ENCODE results near the gene PXYLP1.

The PXYLP1 gene

DNA sequence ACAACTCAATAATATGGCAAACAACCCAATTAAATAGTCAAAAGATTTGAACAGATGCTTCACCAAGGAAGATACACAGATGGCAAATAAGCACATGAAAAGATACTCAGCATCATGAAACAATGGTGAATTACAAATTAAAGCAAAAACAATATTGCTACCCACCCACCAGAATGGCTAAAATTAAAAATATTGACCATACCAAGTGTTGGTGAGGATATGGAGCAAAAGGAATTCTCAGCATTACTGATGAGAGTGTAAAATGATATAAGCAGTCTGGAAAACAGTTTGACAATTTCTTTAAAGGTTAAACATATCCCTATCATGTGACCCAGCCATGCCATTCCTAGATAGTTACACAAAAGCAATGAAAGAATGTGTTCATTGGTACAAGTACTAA, 5.7 kb upstream of the PXYLP1 start:
- in situ Hi-C loops (cut with HindIII; ENCODE audit: low pct_ligation_motif_present, low pct_unique_long_range_greater_than_20kb, low sequenced_read_pairs), result no loop called here
- no peak for DNase-seq

GRCh38 chr3:141227216-141227615, 4.4 kb upstream of the PXYLP1 start:
- in situ Hi-C loops (cut with HindIII; ENCODE audit: low pct_ligation_motif_present, low pct_unique_long_range_greater_than_20kb, low sequenced_read_pairs), result no loop called here
- no peak for DNase-seq

- in situ Hi-C loops (cut with HindIII; ENCODE audit: low pct_ligation_motif_present, low pct_unique_long_range_greater_than_20kb, low sequenced_read_pairs), result no loop called here
Measured at GRCh38 chr3:141227752-141228151, 3.9 kb upstream of the PXYLP1 start.

GRCh38 chr3:141228395-141228794, 3.2 kb upstream of the PXYLP1 start:
- no peak for DNase-seq
- in situ Hi-C loops (cut with HindIII; ENCODE audit: low pct_ligation_motif_present, low pct_unique_long_range_greater_than_20kb, low sequenced_read_pairs), result no loop called here

More at GRCh38 chr3:141227752-141228151, 3.9 kb upstream of the PXYLP1 start:
- no peak for DNase-seq

- in situ Hi-C loops (cut with HindIII; ENCODE audit: low pct_ligation_motif_present, low pct_unique_long_range_greater_than_20kb, low sequenced_read_pairs), result no loop called here
- no peak for DNase-seq
Measured at GRCh38 chr3:141229132-141229531, 2.5 kb upstream of the PXYLP1 start.

DNA sequence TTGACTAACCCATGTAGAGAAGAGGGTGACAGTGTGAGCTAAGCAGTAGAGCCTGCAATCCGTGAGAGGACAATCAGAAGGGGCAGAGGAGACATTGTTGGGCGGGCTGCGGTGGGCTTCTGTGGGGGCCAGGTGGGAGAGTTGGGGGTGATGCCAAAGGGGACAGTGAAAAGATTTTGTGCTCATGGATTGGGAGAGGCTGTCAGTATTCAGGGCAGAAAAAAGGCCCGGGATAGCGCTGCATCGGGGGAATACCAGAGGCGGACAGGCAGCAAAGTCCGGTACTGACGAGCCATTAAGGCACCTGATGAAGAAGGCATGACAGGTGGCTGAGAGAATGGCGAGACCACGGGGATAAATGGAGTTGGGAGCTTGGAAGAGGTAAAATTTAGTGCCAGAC, 1.3 kb upstream of the PXYLP1 start:
- in situ Hi-C loops (cut with HindIII; ENCODE audit: low pct_ligation_motif_present, low pct_unique_long_range_greater_than_20kb, low sequenced_read_pairs), result no loop called here
- DNase-seq, result no peak

- DNase-seq, result no peak
- in situ Hi-C loops (cut with HindIII; ENCODE audit: low pct_ligation_motif_present, low pct_unique_long_range_greater_than_20kb, low sequenced_read_pairs), result no loop called here
Measured at GRCh38 chr3:141231952-141232823, 563 bp downstream of the PXYLP1 start.

DNA sequence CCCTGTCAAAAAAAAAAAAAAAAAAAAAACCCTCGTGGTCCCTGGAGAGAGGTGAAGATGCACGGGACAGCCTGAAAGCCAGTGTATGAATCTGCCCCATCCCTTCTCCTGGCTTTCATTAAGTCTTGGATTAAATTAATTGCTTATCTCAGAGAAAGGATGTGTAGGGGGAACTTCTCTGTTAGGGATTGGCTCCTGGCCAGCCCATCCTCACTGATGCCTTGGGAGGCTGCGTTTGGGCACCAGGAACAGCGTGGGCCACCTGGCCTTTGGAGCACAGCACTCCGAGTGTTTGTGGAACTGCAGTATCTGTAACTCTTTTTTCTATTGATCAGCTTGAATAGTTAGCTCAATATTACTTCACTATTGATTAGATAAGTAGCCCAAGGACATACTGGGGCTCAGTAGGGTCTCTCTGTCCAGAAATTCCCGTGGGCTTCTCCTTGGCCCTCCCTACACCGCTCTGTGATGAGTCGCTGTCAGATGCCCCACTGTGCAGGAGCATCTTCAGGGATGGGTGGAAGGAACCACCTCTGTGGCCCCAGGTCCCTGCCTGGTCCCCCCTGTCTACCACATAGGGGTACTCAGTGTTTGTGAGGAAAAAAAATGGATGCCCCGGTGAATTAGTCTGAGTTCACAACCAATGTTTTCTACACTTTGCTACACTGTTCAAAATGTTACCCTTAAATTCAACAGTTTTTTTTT, 2.0 kb downstream of the PXYLP1 start:
- DNase-seq, result no peak
- in situ Hi-C loops (cut with HindIII; ENCODE audit: low pct_ligation_motif_present, low pct_unique_long_range_greater_than_20kb, low sequenced_read_pairs), result no loop called here

GRCh38 chr3:141234283-141234682, 2.7 kb downstream of the PXYLP1 start:
- in situ Hi-C loops (cut with HindIII; ENCODE audit: low pct_ligation_motif_present, low pct_unique_long_range_greater_than_20kb, low sequenced_read_pairs), result no loop called here
- DNase-seq, result no peak

GRCh38 chr3:141235661-141236171, 4.1 kb downstream of the PXYLP1 start:
- in situ Hi-C loops (cut with HindIII; ENCODE audit: low pct_ligation_motif_present, low pct_unique_long_range_greater_than_20kb, low sequenced_read_pairs), result no loop called here
- peak; percentile 39 for DNase-seq

- in situ Hi-C loops (cut with HindIII; ENCODE audit: low pct_ligation_motif_present, low pct_unique_long_range_greater_than_20kb, low sequenced_read_pairs), result no loop called here
- no peak for DNase-seq
Measured at GRCh38 chr3:141236361-141236760, 4.7 kb downstream of the PXYLP1 start.

GRCh38 chr3:141237701-141238521, 6.3 kb downstream of the PXYLP1 start:
- in situ Hi-C loops (cut with HindIII; ENCODE audit: low pct_ligation_motif_present, low pct_unique_long_range_greater_than_20kb, low sequenced_read_pairs), result no loop called here
- DNase-seq, result no peak

GRCh38 chr3:141239511-141240281, 8.1 kb downstream of the PXYLP1 start:
- DNase-seq, result no peak
- in situ Hi-C loops (cut with HindIII; ENCODE audit: low pct_ligation_motif_present, low pct_unique_long_range_greater_than_20kb, low sequenced_read_pairs), result no loop called here

DNA sequence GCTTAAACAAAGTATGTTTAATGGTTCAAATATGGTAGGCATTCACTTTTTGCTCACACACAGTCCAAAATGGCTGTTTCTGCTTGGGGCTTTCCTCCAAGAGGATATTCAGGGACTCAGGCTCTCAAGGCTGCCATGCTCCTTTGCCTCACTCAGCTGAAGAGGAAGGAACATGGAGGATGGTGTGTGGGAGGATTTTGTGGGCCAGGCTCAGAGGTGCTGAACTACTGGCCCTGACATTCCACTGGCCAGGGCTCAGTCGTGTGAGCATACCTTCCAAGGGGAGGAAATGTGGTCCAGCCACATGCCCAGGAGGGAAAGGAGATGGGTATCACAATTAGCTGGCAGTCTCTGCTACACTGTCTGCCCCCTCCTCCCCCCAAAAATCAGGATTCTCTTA, 8.7 kb downstream of the PXYLP1 start:
- DNase-seq, result no peak
- in situ Hi-C loops (cut with HindIII; ENCODE audit: low pct_ligation_motif_present, low pct_unique_long_range_greater_than_20kb, low sequenced_read_pairs), result no loop called here

GRCh38 chr3:141240687-141241615, 9.3 kb downstream of the PXYLP1 start:
- no peak for DNase-seq
- in situ Hi-C loops (cut with HindIII; ENCODE audit: low pct_ligation_motif_present, low pct_unique_long_range_greater_than_20kb, low sequenced_read_pairs), result no loop called here

- DNase-seq, result no peak
- in situ Hi-C loops (cut with HindIII; ENCODE audit: low pct_ligation_motif_present, low pct_unique_long_range_greater_than_20kb, low sequenced_read_pairs), result no loop called here
Measured at GRCh38 chr3:141241616-141242376, 10.2 kb downstream of the PXYLP1 start.

Measured in ACHN (cell line).